WTC11 (cell line): ENCODE results near the gene EEFSEC. TPM values are rescaled to one million over a fixed set of nuclear protein-coding genes. Genes with fewer than 3 reads are reported as not detected.

Experiments
- ATAC-seq: fragments of 200-7000 bp; cut with Tn5 transposase; 2 replicates; pipeline ENCODE4 v1.10.0; 2021; ENCODE audit warnings: mild to moderate bottlenecking, moderate library complexity
- CTCF ChIA-PET: fragments of 300-600 bp; sonication (Branson Sonifier 250); formaldehyde crosslinking; loops from one replicate; lab custom pipeline; 2021; ENCODE audit warnings: antibody characterized with exemption; lab: Charles Lee
- POLR2A ChIA-PET: fragments of 350-600 bp; sonication (Branson Sonifier 250); formaldehyde crosslinking; loops from one replicate; lab custom pipeline; 2021; ENCODE audit warnings: antibody characterized with exemption; lab: Charles Lee
- DNase-seq: peaks from one replicate; pipeline ENCODE4 v3.0.0; 2021; ENCODE audit warnings: low spot score
- H3K27ac Mint-ChIP-seq: 2 replicates; pipeline ENCODE4 v1.8.0; 2021; ENCODE audit warnings: mixed read lengths
- H3K27me3 Mint-ChIP-seq: 2 replicates; pipeline ENCODE4 v1.8.0; 2021; ENCODE audit warnings: low read depth, mild to moderate bottlenecking, moderate library complexity, mixed read lengths
- H3K36me3 Mint-ChIP-seq: 2 replicates; pipeline ENCODE4 v1.8.0; 2021; ENCODE audit warnings: mixed read lengths
- H3K4me1 Mint-ChIP-seq: 2 replicates; pipeline ENCODE4 v1.8.0; 2022; ENCODE audit warnings: mixed read lengths
- H3K4me3 Mint-ChIP-seq: 2 replicates; pipeline ENCODE4 v1.8.0; 2021; ENCODE audit warnings: mild to moderate bottlenecking, moderate library complexity, mixed read lengths
- H3K9me3 Mint-ChIP-seq: 2 replicates; pipeline ENCODE4 v1.8.0; 2021; ENCODE audit warnings: mixed read lengths
- ATF3 ChIP-seq: sonication (generic); formaldehyde crosslinking; conservative IDR thresholded peaks from 2 replicates; pipeline ENCODE4 v1.8.1; 2022; ENCODE audit warnings: mild to moderate bottlenecking, missing genetic modification reagents
- CDX4 ChIP-seq: fragments of 250-450 bp; sonication (Bioruptor Pico); IDR thresholded peaks from 2 replicates; pipeline ENCODE4 v1.9.0; 2021; ENCODE audit warnings: moderate library complexity, mild to moderate bottlenecking, inconsistent platforms, borderline replicate concordance
- CREB1 ChIP-seq: sonication (generic); formaldehyde crosslinking; IDR thresholded peaks from 2 replicates; pipeline ENCODE4 v1.8.0; 2023; ENCODE audit warnings: mild to moderate bottlenecking, missing genetic modification reagents
- CREM ChIP-seq: sonication (generic); formaldehyde crosslinking; IDR thresholded peaks from 2 replicates; pipeline ENCODE4 v1.8.1; 2022; ENCODE audit warnings: mild to moderate bottlenecking, missing genetic modification reagents, moderate library complexity
- E2F1 ChIP-seq: sonication (generic); formaldehyde crosslinking; IDR thresholded peaks from 2 replicates; pipeline ENCODE4 v1.8.0; 2022; ENCODE audit warnings: mild to moderate bottlenecking, missing genetic modification reagents
- E2F4 ChIP-seq: sonication (generic); formaldehyde crosslinking; IDR thresholded peaks from 2 replicates; pipeline ENCODE4 v1.8.1; 2022; ENCODE audit warnings: low read depth, mild to moderate bottlenecking, moderate library complexity, missing genetic modification reagents, borderline replicate concordance
- ERG ChIP-seq: fragments of 250-450 bp; sonication (Bioruptor Pico); IDR thresholded peaks from 2 replicates; pipeline ENCODE4 v1.8.0; 2021; ENCODE audit warnings: mild to moderate bottlenecking
- FOXJ3 ChIP-seq: sonication (generic); formaldehyde crosslinking; IDR thresholded peaks from 2 replicates; pipeline ENCODE4 v1.9.0; 2021; ENCODE audit warnings: missing genetic modification reagents, mild to moderate bottlenecking, borderline replicate concordance
- FOXK1 ChIP-seq: sonication (generic); formaldehyde crosslinking; IDR thresholded peaks from 2 replicates; pipeline ENCODE4 v1.8.0; 2022; ENCODE audit warnings: mild to moderate bottlenecking, moderate library complexity, missing genetic modification reagents
- GABPB1 ChIP-seq: sonication (generic); formaldehyde crosslinking; IDR thresholded peaks from 2 replicates; pipeline ENCODE4 v1.8.1; 2023; ENCODE audit warnings: mild to moderate bottlenecking, missing genetic modification reagents
- IRF1 ChIP-seq: sonication (generic); formaldehyde crosslinking; IDR thresholded peaks from 2 replicates; pipeline ENCODE4 v1.8.0; 2023; ENCODE audit warnings: missing genetic modification reagents
- IRF2 ChIP-seq: sonication (generic); formaldehyde crosslinking; IDR thresholded peaks from 2 replicates; pipeline ENCODE4 v1.8.0; 2022; ENCODE audit warnings: low read depth, missing genetic modification reagents, borderline replicate concordance
- JUN ChIP-seq: sonication (generic); formaldehyde crosslinking; IDR thresholded peaks from 2 replicates; pipeline ENCODE4 v1.8.0; 2023; ENCODE audit warnings: mild to moderate bottlenecking, missing genetic modification reagents
- NFATC4 ChIP-seq: fragments of 250-450 bp; sonication (Bioruptor Pico); IDR thresholded peaks from 2 replicates; pipeline ENCODE4 v1.9.0; 2021; ENCODE audit warnings: mild to moderate bottlenecking
- NFYB ChIP-seq: sonication (generic); formaldehyde crosslinking; conservative IDR thresholded peaks from 2 replicates; pipeline ENCODE4 v1.8.0; 2022; ENCODE audit warnings: low read depth, missing genetic modification reagents
- PREB ChIP-seq: sonication (generic); formaldehyde crosslinking; IDR thresholded peaks from 2 replicates; pipeline ENCODE4 v1.8.1; 2022; ENCODE audit warnings: mild to moderate bottlenecking, missing genetic modification reagents, moderate library complexity, borderline replicate concordance
- SMAD4 ChIP-seq: sonication (generic); formaldehyde crosslinking; IDR thresholded peaks from 2 replicates; pipeline ENCODE4 v1.8.0; 2022; ENCODE audit warnings: mild to moderate bottlenecking, missing genetic modification reagents
- SP1 ChIP-seq: sonication (generic); formaldehyde crosslinking; conservative IDR thresholded peaks from 2 replicates; pipeline ENCODE4 v1.8.1; 2022; ENCODE audit warnings: missing genetic modification reagents
- ZNF317 ChIP-seq: sonication (generic); formaldehyde crosslinking; IDR thresholded peaks from 2 replicates; pipeline ENCODE4 v1.8.1; 2023; ENCODE audit warnings: low read depth, mild to moderate bottlenecking, moderate library complexity, missing genetic modification reagents, borderline replicate concordance
- total RNA-seq: library from RNA; stranded (reverse); gene quantifications from 3 replicates; pipeline ENCODE4 v1.2.3, GENCODE V29; 2021

Gene EEFSEC
- total RNA-seq, 1 experiment from 2014 or later = 13.7 TPM

- TF ChIP-seq PREB (CRISPR knock-in tag) = no peak
- peak; percentile 91 for TF ChIP-seq SP1 (CRISPR knock-in tag)
- TF ChIP-seq NFYB (CRISPR knock-in tag) = peak; percentile 61
- TF ChIP-seq FOXK1 (CRISPR knock-in tag) = peak; percentile 59
- TF ChIP-seq ATF3 = no peak
- TF ChIP-seq CREB1 = peak; percentile 66
These were observed at the start of gene EEFSEC (continued) for GRCh38 chr3:128153156-128154041.

- ATAC-seq (no peak), DNase-seq (no peak)
- Mint-ChIP-seq H3K9me3 (no peaks in the 10 kb centered on the region), H3K27me3 (no peaks in the 10 kb centered on the region), H3K4me1 (0 out of 2 replicates have a peak, but pooled peaks cover 2% of the 10 kb centered on the region), H3K36me3 (peaks cover 74% of the 10 kb centered on the region), H3K27ac (no peak overlapping the region), H3K4me3 (no peak overlapping the region)
- ChIA-PET POLR2A (no interaction called here), CTCF (no interaction called here)
- TF ChIP-seq ERG (CRISPR knock-in tag) = no peak
- TF ChIP-seq ZNF317 (CRISPR knock-in tag) = no peak
- TF ChIP-seq IRF2 (CRISPR knock-in tag) = no peak
- no peak for TF ChIP-seq E2F4
These were observed 45.4 kb upstream of the EEFSEC start for GRCh38 chr3:128107834-128108233.

GRCh38 chr3:128111147-128111546 is 42.1 kb upstream of the EEFSEC start:
- Mint-ChIP-seq H3K27me3 (no peaks in the 10 kb centered on the region), H3K4me1 (peaks cover 8% of the 10 kb centered on the region), H3K4me3 (no peak overlapping the region), H3K27ac (no peak overlapping the region), H3K9me3 (no peaks in the 10 kb centered on the region), H3K36me3 (peaks cover 75% of the 10 kb centered on the region)
- ChIA-PET POLR2A (no interaction called here), CTCF (interaction anchor here (2.1 kb wide), 1 partner anchor 16 kb away, joined by 10 read pairs; no protein-coding TSS in a partner anchor)
- TF ChIP-seq CDX4 (CRISPR knock-in tag) = no peak
- no peak for TF ChIP-seq GABPB1 (CRISPR knock-in tag)
- no peak for TF ChIP-seq FOXJ3
- TF ChIP-seq JUN (CRISPR knock-in tag) = no peak
- TF ChIP-seq NFYB (CRISPR knock-in tag) = no peak
- TF ChIP-seq SMAD4 (CRISPR knock-in tag) = no peak
- no peak for TF ChIP-seq CREM (CRISPR knock-in tag)
- TF ChIP-seq IRF1 (CRISPR knock-in tag) = no peak
- TF ChIP-seq NFATC4 (CRISPR knock-in tag) = no peak
- no peak for TF ChIP-seq E2F1 (CRISPR knock-in tag)
- ATAC-seq (no peak), DNase-seq (no peak)
